ENCODE data around the gene PRPH2. TPM values are rescaled to one million over a fixed set of nuclear protein-coding genes. Genes with fewer than 3 reads are reported as not detected.

Gene PRPH2
- total RNA-seq, 1 experiment from 2014 or later, result not detected

DNA sequence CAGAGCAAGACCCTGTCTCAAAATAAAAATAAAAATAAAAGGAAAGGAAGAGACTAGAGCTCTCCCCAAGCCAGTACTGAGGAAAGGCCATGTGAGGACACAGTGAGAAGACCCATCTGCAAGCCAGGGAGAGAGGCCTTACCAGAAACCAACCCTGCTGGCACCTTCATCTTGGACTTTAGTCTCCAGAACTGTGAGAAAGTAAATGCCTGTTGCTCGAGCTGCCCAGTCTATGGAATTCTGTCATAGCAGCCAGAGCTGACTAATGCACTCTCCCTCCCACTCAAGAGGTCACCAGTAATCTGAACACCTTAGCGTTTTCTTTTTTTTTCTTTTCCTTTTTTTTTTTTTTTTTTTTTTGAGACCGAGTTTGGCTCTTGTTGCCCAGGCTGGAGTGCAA lies 7.3 kb upstream of the PRPH2 start:
- Histone ChIP-seq H3K9me3 (ENCODE audit: insufficient read depth, low read depth) (no peaks in the 10 kb centered on the region), H3K4me3 (no peak overlapping the region), H3K27ac (no peak overlapping the region), H3K4me1 (replicated peaks; ENCODE audit: insufficient read depth) (0 out of 2 replicates have a peak, but pooled peaks cover 6% of the 10 kb centered on the region), H3K4me2 (no peak overlapping the region), H3F3A (ENCODE audit: insufficient read depth, low read depth) (0 out of 2 replicates have a peak, but pooled peaks cover 3% of the 10 kb centered on the region), H3K9me2 (ENCODE audit: insufficient read depth) (no peaks in the 10 kb centered on the region), H3K36me3 (ENCODE audit: low read depth) (no peaks in the 10 kb centered on the region), H3K27me3 (ENCODE audit: insufficient read depth, low read depth) (no peaks in the 10 kb centered on the region), H2AFZ (no peak overlapping the region), H3K79me2 (ENCODE audit: low read depth) (no peaks in the 10 kb centered on the region), H4K20me1 (ENCODE audit: insufficient read depth) (no peaks in the 10 kb centered on the region)
- TF ChIP-seq EZH2 (IDR thresholded peaks at IDR 0.05; ENCODE audit: low read depth), result no peak
- TF ChIP-seq, protein P1, sequence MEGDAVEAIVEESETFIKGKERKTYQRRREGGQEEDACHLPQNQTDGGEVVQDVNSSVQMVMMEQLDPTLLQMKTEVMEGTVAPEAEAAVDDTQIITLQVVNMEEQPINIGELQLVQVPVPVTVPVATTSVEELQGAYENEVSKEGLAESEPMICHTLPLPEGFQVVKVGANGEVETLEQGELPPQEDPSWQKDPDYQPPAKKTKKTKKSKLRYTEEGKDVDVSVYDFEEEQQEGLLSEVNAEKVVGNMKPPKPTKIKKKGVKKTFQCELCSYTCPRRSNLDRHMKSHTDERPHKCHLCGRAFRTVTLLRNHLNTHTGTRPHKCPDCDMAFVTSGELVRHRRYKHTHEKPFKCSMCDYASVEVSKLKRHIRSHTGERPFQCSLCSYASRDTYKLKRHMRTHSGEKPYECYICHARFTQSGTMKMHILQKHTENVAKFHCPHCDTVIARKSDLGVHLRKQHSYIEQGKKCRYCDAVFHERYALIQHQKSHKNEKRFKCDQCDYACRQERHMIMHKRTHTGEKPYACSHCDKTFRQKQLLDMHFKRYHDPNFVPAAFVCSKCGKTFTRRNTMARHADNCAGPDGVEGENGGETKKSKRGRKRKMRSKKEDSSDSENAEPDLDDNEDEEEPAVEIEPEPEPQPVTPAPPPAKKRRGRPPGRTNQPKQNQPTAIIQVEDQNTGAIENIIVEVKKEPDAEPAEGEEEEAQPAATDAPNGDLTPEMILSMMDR (conservative IDR thresholded peaks at IDR 0.05), result no peak
- no TSS peak for BruUV-seq (replicated peaks)
- intact Hi-C loops (cut with micrococcal nuclease; ENCODE audit: unreplicated experiment), result loop anchor here (5.0 to 10.0 kb wide), 4 partner anchors 37 to 945 kb away; partner anchors contain the start of genes PRICKLE4 and TOMM6
- ChIA-PET CTCF (interaction anchor here (0.6 kb wide), 1 partner anchor 68 kb away, joined by 4 read pairs; no protein-coding TSS in a partner anchor), POLR2A (ENCODE audit: unreplicated experiment) (interaction anchor here (0.6 kb wide), 2 partner anchors 57 to 117 kb away, joined by 4 to 6 read pairs; no protein-coding TSS in a partner anchor)
- DNase-seq, result no peak

DNA sequence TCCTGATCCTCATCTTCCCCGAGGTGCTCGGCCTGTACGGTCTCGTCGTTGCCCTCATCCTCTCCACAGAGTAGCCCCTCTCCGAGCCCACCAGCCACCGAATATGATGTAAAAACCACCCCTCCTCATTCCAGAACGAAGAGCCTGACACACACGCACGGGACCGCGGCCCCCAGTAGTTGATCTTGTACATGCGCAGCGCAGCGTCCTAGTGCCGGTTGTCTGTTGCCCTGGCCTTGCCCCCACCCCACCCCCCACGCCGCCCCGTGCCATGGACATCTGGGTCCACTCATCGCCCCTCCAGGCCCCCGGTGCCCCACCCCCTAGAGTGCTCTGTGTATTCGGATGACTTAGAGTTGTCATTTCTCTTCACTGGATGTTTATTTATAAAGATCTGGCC lies 5.2 kb upstream of the PRPH2 start:
- H3K4me2 ChIP-seq, result no peak overlapping the region
- no peak for TF ChIP-seq EZH2 (IDR thresholded peaks at IDR 0.05; ENCODE audit: low read depth)
- TF ChIP-seq, protein P1 (conservative IDR thresholded peaks at IDR 0.05), result no peak
- POLR2A ChIA-PET (ENCODE audit: unreplicated experiment), result no interaction called here

DNA sequence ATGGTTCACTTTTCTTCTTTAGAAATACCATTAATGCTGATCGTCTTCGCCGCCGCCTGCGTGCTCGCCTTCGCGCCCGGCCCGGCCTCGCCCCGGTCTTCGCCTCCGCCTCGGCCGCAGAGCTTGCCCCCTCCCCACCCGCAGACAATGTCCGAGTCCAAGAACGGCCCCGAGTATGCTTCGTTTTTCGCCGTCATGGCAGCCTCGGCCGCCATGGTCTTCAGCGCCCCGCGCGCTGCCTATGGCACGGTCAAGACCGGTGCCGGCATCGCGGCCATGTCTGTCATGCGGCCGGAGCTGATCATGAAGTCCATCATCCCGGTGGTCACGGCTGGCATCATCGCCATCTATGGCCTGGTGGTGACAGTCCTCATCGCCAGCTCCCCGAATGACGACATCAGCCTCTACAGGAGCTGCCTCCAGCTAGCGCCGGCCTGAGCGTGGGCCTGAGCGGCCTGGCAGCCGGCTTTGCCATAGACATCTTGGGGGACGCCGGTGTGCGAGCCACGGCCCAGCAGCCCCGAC lies 4.8 kb upstream of the PRPH2 start:
- no peaks in the 10 kb centered on the region for H3K27me3 ChIP-seq (ENCODE audit: insufficient read depth, low read depth)
- H3K4me3 ChIP-seq, result no peak overlapping the region
- no peaks in the 10 kb centered on the region for H4K20me1 ChIP-seq (ENCODE audit: insufficient read depth)
- ChIA-PET CTCF (interaction anchor here (0.5 to 1.5 kb wide), 3 partner anchors 14 to 65 kb away, joined by 3 to 5 read pairs (median 5); no protein-coding TSS in a partner anchor), POLR2A (ENCODE audit: unreplicated experiment) (no interaction called here)
- 0 out of 2 replicates have a peak, but pooled peaks cover 6% of the 10 kb centered on the region for H3K4me1 ChIP-seq (replicated peaks; ENCODE audit: insufficient read depth)
- DNase-seq, result no peak
- no peaks in the 10 kb centered on the region for H3K9me3 ChIP-seq (ENCODE audit: insufficient read depth, low read depth)
- BruUV-seq (replicated peaks), result no TSS peak
- H3K27ac ChIP-seq, result no peak overlapping the region
- H2AFZ ChIP-seq, result no peak overlapping the region
- H3K36me3 ChIP-seq (ENCODE audit: low read depth), result no peaks in the 10 kb centered on the region
- H3K9me2 ChIP-seq (ENCODE audit: insufficient read depth), result no peaks in the 10 kb centered on the region
- intact Hi-C loops (cut with micrococcal nuclease; ENCODE audit: unreplicated experiment), result loop anchor here (5.0 to 10.0 kb wide), 4 partner anchors 35 to 942 kb away; partner anchors contain the start of genes PRICKLE4 and TOMM6
- no peak overlapping the region for H3K4me2 ChIP-seq
- H3K79me2 ChIP-seq (ENCODE audit: low read depth), result no peaks in the 10 kb centered on the region
- no peak for TF ChIP-seq EZH2 (IDR thresholded peaks at IDR 0.05; ENCODE audit: low read depth)
- TF ChIP-seq, protein P1 (conservative IDR thresholded peaks at IDR 0.05), result no peak
- 0 out of 2 replicates have a peak, but pooled peaks cover 3% of the 10 kb centered on the region for H3F3A ChIP-seq (ENCODE audit: insufficient read depth, low read depth)

More for the DNA sequence above, 5.2 kb upstream of the PRPH2 start:
- no TSS peak for BruUV-seq (replicated peaks)
- Histone ChIP-seq H3K79me2 (ENCODE audit: low read depth) (no peaks in the 10 kb centered on the region), H3K4me3 (no peak overlapping the region), H3K9me2 (ENCODE audit: insufficient read depth) (no peaks in the 10 kb centered on the region), H3K9me3 (ENCODE audit: insufficient read depth, low read depth) (no peaks in the 10 kb centered on the region), H3K36me3 (ENCODE audit: low read depth) (no peaks in the 10 kb centered on the region), H3K27ac (no peak overlapping the region), H3K27me3 (ENCODE audit: insufficient read depth, low read depth) (no peaks in the 10 kb centered on the region), H2AFZ (no peak overlapping the region), H4K20me1 (ENCODE audit: insufficient read depth) (no peaks in the 10 kb centered on the region), H3K4me1 (replicated peaks; ENCODE audit: insufficient read depth) (0 out of 2 replicates have a peak, but pooled peaks cover 6% of the 10 kb centered on the region), H3F3A (ENCODE audit: insufficient read depth, low read depth) (0 out of 2 replicates have a peak, but pooled peaks cover 3% of the 10 kb centered on the region)
- no peak for DNase-seq
- intact Hi-C loops (cut with micrococcal nuclease; ENCODE audit: unreplicated experiment), result loop anchor here (5.0 to 10.0 kb wide), 4 partner anchors 35 to 943 kb away; partner anchors contain the start of genes PRICKLE4 and TOMM6
- CTCF ChIA-PET, result interaction anchor here (0.5 to 0.9 kb wide), 2 partner anchors 13 to 66 kb away, joined by 3 to 5 read pairs; no protein-coding TSS in a partner anchor

Data from PC-9 (cell line).